HG03342 (cell line): ENCODE results near the gene LILRB3.

Source experiments
- ATAC-seq: cut with Tn5 transposase; IDR thresholded peaks from one replicate; pipeline ENCODE4 v1.9.1; 2021; ENCODE audit warnings: mild to moderate bottlenecking, moderate library complexity; ENCODE audit not compliant: unreplicated experiment

The LILRB3 gene

GRCh38 chr19:54169149-54169740, 53.6 kb downstream of the LILRB3 start:
- no peak for ATAC-seq

- ATAC-seq = no peak
Measured at GRCh38 chr19:54168174-54168917, 54.5 kb downstream of the LILRB3 start.
